Smooth muscle cell (in vitro differentiated cells): ENCODE results near the gene CLCNKA. TPM values are rescaled to one million over a fixed set of nuclear protein-coding genes. Genes with fewer than 3 reads are reported as not detected.

ENCODE experiments used
- DNase-seq: peaks from one replicate; lab custom pipeline; 2025; ENCODE audit not compliant: unreplicated experiment; lab: John Stamatoyannopoulos, UW
- H2AFZ ChIP-seq: fragments of 200-600 bp; sonication (generic); 2 replicates; pipeline ENCODE4 v1.6.0; 2016; ENCODE audit warnings: antibody characterized with exemption, low read depth, mild to moderate bottlenecking
- H3F3A ChIP-seq: fragments of 200-600 bp; sonication (generic); 2 replicates; pipeline ENCODE4 v1.6.0; 2017; ENCODE audit warnings: antibody characterized with exemption, low read depth
- H3K27ac ChIP-seq: fragments of 200-600 bp; sonication (generic); 2 replicates; pipeline ENCODE4 v1.5.1; 2016; ENCODE audit warnings: low read depth, mild to moderate bottlenecking
- H3K27me3 ChIP-seq: fragments of 200-600 bp; sonication (generic); 2 replicates; pipeline ENCODE4 v1.6.1; 2016; ENCODE audit warnings: low read depth, mild to moderate bottlenecking
- H3K36me3 ChIP-seq: fragments of 200-600 bp; sonication (generic); 2 replicates; pipeline ENCODE4 v1.5.1; 2016; ENCODE audit warnings: low read depth
- H3K4me1 ChIP-seq: fragments of 200-600 bp; sonication (generic); 2 replicates; pipeline ENCODE4 v1.5.1; 2016; ENCODE audit warnings: low read depth
- H3K4me2 ChIP-seq: fragments of 200-600 bp; sonication (generic); 2 replicates; pipeline ENCODE4 v1.6.0; 2016; ENCODE audit warnings: mild to moderate bottlenecking
- H3K4me3 ChIP-seq: fragments of 200-600 bp; sonication (generic); 2 replicates; pipeline ENCODE4 v1.5.1; 2016; ENCODE audit warnings: mild to moderate bottlenecking
- H3K79me2 ChIP-seq: fragments of 200-600 bp; sonication (generic); 2 replicates; pipeline ENCODE4 v1.6.0; 2016; ENCODE audit warnings: low read depth, mild to moderate bottlenecking
- H3K9ac ChIP-seq: fragments of 200-600 bp; sonication (generic); 2 replicates; pipeline ENCODE4 v1.6.0; 2016; ENCODE audit warnings: low read depth
- H3K9me3 ChIP-seq: fragments of 200-600 bp; sonication (generic); replicated peaks from 2 replicates; pipeline ENCODE4 v1.5.1; 2016; ENCODE audit warnings: low read depth
- H4K20me1 ChIP-seq: fragments of 200-600 bp; sonication (generic); 2 replicates; pipeline ENCODE4 v1.6.0; 2016; ENCODE audit warnings: low read depth
- CTCF ChIP-seq: fragments of 200-600 bp; sonication (generic); IDR thresholded peaks from 2 replicates; pipeline ENCODE4 v1.5.1; 2017; ENCODE audit warnings: borderline replicate concordance, mild to moderate bottlenecking, antibody characterized with exemption; ENCODE audit not compliant: insufficient read depth, poor library complexity, severe bottlenecking
- WGBS: methylation state at CpG from one replicate; pipeline ENCODE4 v1.1.7; 2016; ENCODE audit warnings: low lambda C conversion rate; 5-methylcytosine and 5-hydroxymethylcytosine counted together
- polyA plus RNA-seq: library from polyadenylated mRNA; unstranded; fragments of >200 nt; fragmentation: Nextera tagmentation; extraction: Ambion mirVana; gene quantifications from 2 replicates; pipeline ENCODE4 v1.2.1, GENCODE V29; 2016
- total RNA-seq: library from RNA; depleted of rRNA; stranded (reverse); fragments of >200 nt; gene quantifications from 2 replicates; pipeline ENCODE4 v1.2.3, GENCODE V29; 2014

Gene CLCNKA
- total RNA-seq = not detected in 2 replicates
- polyA plus RNA-seq = 0.46 TPM in 1 of 2 replicates, not detected in the other

- TF ChIP-seq CTCF = no peak
Observed at GRCh38 chr1:16021681-16022080, at the start of gene CLCNKA. Gene CLCNKA, plus strand, starts transcription at chr1:16022036. Its CDS starts 584 bp downstream, at chr1:16022620.

GRCh38 chr1:15972409-15972808 lies 49.4 kb upstream of the CLCNKA start:
- peaks cover 3% of the 10 kb centered on the region for H3K36me3 ChIP-seq
- peaks cover 45% of the 10 kb centered on the region for H4K20me1 ChIP-seq
- TF ChIP-seq CTCF = no peak
- no peak overlapping the region for H2AFZ ChIP-seq
- H3K27me3 ChIP-seq = no peaks in the 10 kb centered on the region
- H3K27ac ChIP-seq = no peak overlapping the region
- peaks cover 66% of the 10 kb centered on the region for H3K79me2 ChIP-seq
- DNase-seq = no peak
- H3K4me2 ChIP-seq = no peak overlapping the region
- H3F3A ChIP-seq = peaks cover 3% of the 10 kb centered on the region
- 90% methylated on average over 1 of the region's 1 CpG for WGBS
- peaks cover 9% of the 10 kb centered on the region for H3K4me1 ChIP-seq
- no peaks in the 10 kb centered on the region for H3K9me3 ChIP-seq
- no peak overlapping the region for H3K9ac ChIP-seq
- H3K4me3 ChIP-seq = no peak overlapping the region

More at GRCh38 chr1:16021681-16022080, at the start of gene CLCNKA:
- Histone ChIP-seq H2AFZ (no peak within 1 kb of the TSS), H3K4me2 (no peak within 1 kb of the TSS), H3K27me3 (no peaks in the 10 kb centered on the region), H3K79me2 (no peaks in the 10 kb centered on the region), H3K4me3 (no peak within 1 kb of the TSS), H3F3A (no peaks in the 10 kb centered on the region), H3K36me3 (no peaks in the 10 kb centered on the region), H4K20me1 (no peaks in the 10 kb centered on the region), H3K27ac (no peak within 1 kb of the TSS), H3K4me1 (peaks cover 19% of the 10 kb centered on the region), H3K9me3 (no peaks in the 10 kb centered on the region), H3K9ac (no peak within 1 kb of the TSS)
- no peak for DNase-seq
- 77% methylated on average over 6 of the region's 6 CpGs for WGBS

GRCh38 chr1:15973772-15974171 lies 48.1 kb upstream of the CLCNKA start:
- WGBS = 96% methylated on average over 4 of the region's 4 CpGs

More at GRCh38 chr1:15973772-15974171, 48.1 kb upstream of the CLCNKA start:
- no peak for TF ChIP-seq CTCF
- no peak for DNase-seq
- Histone ChIP-seq H3K79me2 (peaks cover 53% of the 10 kb centered on the region), H3K9ac (no peak overlapping the region), H3K9me3 (no peaks in the 10 kb centered on the region), H3K4me1 (peaks cover 9% of the 10 kb centered on the region), H3K27ac (no peak overlapping the region), H3K27me3 (no peaks in the 10 kb centered on the region), H3K4me2 (no peak overlapping the region), H3F3A (no peaks in the 10 kb centered on the region), H2AFZ (no peak overlapping the region), H3K4me3 (no peak overlapping the region), H4K20me1 (peaks cover 31% of the 10 kb centered on the region), H3K36me3 (peaks cover 3% of the 10 kb centered on the region)
